CD4-positive, alpha-beta T cell (primary cell): ENCODE data around the gene GFOD2. TPM values are rescaled to one million over a fixed set of nuclear protein-coding genes. Genes with fewer than 3 reads are reported as not detected.

Experiments used
- ATAC-seq: fragments of 200-7000 bp; cut with Tn5 transposase; one replicate; pipeline ENCODE4 v1.10.0; 2022; ENCODE audit warnings: mild to moderate bottlenecking; ENCODE audit not compliant: poor library complexity
- CTCF ChIA-PET: fragments of 350-600 bp; sonication (Branson Sonifier 250); formaldehyde crosslinking; loops from one replicate; lab custom pipeline; 2021; ENCODE audit warnings: antibody characterized with exemption, inconsistent platforms; lab: Charles Lee
- POLR2A ChIA-PET: fragments of 350-600 bp; sonication (Branson Sonifier 250); formaldehyde crosslinking; loops from one replicate; lab custom pipeline; 2021; ENCODE audit warnings: antibody characterized with exemption, inconsistent platforms; lab: Charles Lee
- DNase-seq, 14 experiments: peaks; one replicate each; pipeline ENCODE4 v3.0.0-alpha.2; 2013 to 2020; ENCODE audit warnings: mixed read lengths in 2 of 14
- H3K27ac ChIP-seq, 2 donors: one replicate each; pipeline versions ENCODE4 v1.5.1 to v1.7.0; 2013; ENCODE audit warnings: low read length in 2 of 2, low read depth in 1 of 2, mild to moderate bottlenecking in 1 of 2
- H3K27me3 ChIP-seq, 2 experiments: 1 replicate in 1 of 2; 2 replicates in 1 of 2; pipeline versions ENCODE4 v1.6.1 to v1.7.0; 2013; ENCODE audit warnings: low read length in 2 of 2, control low read depth in 1 of 2, mild to moderate bottlenecking in 1 of 2, moderate library complexity in 1 of 2; ENCODE audit not compliant: insufficient read depth in 2 of 2, control insufficient read depth in 1 of 2
- H3K36me3 ChIP-seq: one replicate; pipeline ENCODE4 v1.6.1; 2013; ENCODE audit warnings: low read length, control low read depth; ENCODE audit not compliant: insufficient read depth
- H3K4me1 ChIP-seq: one replicate; pipeline ENCODE4 v1.6.1; 2013; ENCODE audit warnings: low read length, control low read depth; ENCODE audit not compliant: insufficient read depth
- H3K4me3 ChIP-seq: one replicate; pipeline ENCODE4 v1.5.1; 2013; ENCODE audit warnings: mild to moderate bottlenecking, low read length, moderate library complexity
- H3K9me3 ChIP-seq, 2 experiments: 1 replicate in 1 of 2; 2 replicates in 1 of 2; pipeline versions ENCODE4 v1.6.1 to v1.7.0; 2013; ENCODE audit warnings: low read length in 2 of 2, mild to moderate bottlenecking in 2 of 2, control low read depth in 1 of 2, moderate library complexity in 1 of 2; ENCODE audit not compliant: control insufficient read depth in 1 of 2, insufficient read depth in 1 of 2
- H3K27ac Mint-ChIP-seq: one replicate; pipeline ENCODE4 v1.8.0; 2020; ENCODE audit warnings: mixed read lengths
- H3K27me3 Mint-ChIP-seq: one replicate; pipeline ENCODE4 v1.8.0; 2021; ENCODE audit warnings: mixed read lengths
- H3K36me3 Mint-ChIP-seq: one replicate; pipeline ENCODE4 v1.8.0; 2021; ENCODE audit warnings: low read depth, mixed read lengths
- H3K4me1 Mint-ChIP-seq: one replicate; pipeline ENCODE4 v1.8.0; 2021; ENCODE audit warnings: low read depth, mixed read lengths
- H3K4me3 Mint-ChIP-seq: one replicate; pipeline ENCODE4 v1.8.0; 2020; ENCODE audit warnings: mild to moderate bottlenecking, mixed read lengths
- H3K9me3 Mint-ChIP-seq: one replicate; pipeline ENCODE4 v1.8.0; 2020; ENCODE audit warnings: mixed read lengths
- intact Hi-C, 2 experiments: fragments of 100-400 bp; cut with DNase I in 1 of 2; cut with micrococcal nuclease in 1 of 2; formaldehyde crosslinking; loops; one replicate each; pipeline versions ENCODE4 v1.15.1 to v1.9.0; 2023 to 2025; cut with DNase I, micrococcal nuclease
- total RNA-seq, 174 experiments: library from RNA in 2 of 174; stranded (reverse) in 2 of 174; gene quantifications; one replicate each; pipeline ENCODE4 v1.2.3 and lab custom pipeline; 2021 to 2026
- TF ChIP-seq, protein P1 (sequence below): fragments of 200-600 bp; IDR thresholded peaks from one replicate; pipeline ENCODE4 v1.8.0; 2022; ENCODE audit warnings: antibody characterized with exemption, mild to moderate bottlenecking

The GFOD2 gene
- total RNA-seq, 2 experiments from 2014 or later, result 2.8 to 3.7 TPM

DNA sequence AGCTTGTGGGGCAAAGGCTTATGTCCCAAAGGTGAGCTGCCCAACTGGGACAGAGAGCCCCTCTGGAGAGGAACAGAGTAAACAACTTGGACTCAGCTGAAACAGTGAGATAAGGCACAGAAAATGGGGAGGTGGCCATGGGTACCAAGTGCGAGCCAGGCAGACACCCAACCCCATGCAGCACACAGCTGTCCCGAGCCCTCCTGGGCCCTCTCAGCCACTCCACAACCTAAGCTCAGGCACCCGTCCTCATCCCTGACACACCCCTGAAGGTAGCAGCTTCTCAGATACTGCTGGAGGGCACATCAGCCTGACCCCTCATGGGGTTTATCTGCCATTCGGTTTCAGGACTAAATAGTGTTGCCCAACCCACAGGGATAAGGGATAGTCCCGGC is 4.8 kb upstream of the GFOD2 start:
- Histone ChIP-seq H3K4me3 (no peak overlapping the region), H3K4me1 (peaks cover 10% of the 10 kb centered on the region), H3K27ac (no peak overlapping the region), H3K36me3 (peaks cover 36% of the 10 kb centered on the region), H3K27me3 (no peaks in the 10 kb centered on the region), H3K9me3 (no peaks in the 10 kb centered on the region)
- POLR2A ChIA-PET, result no interaction called here
- Mint-ChIP-seq H3K4me3 (no peak overlapping the region), H3K27me3 (no peaks in the 10 kb centered on the region), H3K27ac (no peak overlapping the region), H3K4me1 (peaks cover 22% of the 10 kb centered on the region), H3K36me3 (peaks cover 37% of the 10 kb centered on the region), H3K9me3 (no peaks in the 10 kb centered on the region)
- ATAC-seq, result no peak
- TF ChIP-seq, protein P1, sequence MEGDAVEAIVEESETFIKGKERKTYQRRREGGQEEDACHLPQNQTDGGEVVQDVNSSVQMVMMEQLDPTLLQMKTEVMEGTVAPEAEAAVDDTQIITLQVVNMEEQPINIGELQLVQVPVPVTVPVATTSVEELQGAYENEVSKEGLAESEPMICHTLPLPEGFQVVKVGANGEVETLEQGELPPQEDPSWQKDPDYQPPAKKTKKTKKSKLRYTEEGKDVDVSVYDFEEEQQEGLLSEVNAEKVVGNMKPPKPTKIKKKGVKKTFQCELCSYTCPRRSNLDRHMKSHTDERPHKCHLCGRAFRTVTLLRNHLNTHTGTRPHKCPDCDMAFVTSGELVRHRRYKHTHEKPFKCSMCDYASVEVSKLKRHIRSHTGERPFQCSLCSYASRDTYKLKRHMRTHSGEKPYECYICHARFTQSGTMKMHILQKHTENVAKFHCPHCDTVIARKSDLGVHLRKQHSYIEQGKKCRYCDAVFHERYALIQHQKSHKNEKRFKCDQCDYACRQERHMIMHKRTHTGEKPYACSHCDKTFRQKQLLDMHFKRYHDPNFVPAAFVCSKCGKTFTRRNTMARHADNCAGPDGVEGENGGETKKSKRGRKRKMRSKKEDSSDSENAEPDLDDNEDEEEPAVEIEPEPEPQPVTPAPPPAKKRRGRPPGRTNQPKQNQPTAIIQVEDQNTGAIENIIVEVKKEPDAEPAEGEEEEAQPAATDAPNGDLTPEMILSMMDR, result no peak
- CTCF ChIA-PET, result no interaction called here
- no peak for DNase-seq
- intact Hi-C loops, result no loop called here

DNA sequence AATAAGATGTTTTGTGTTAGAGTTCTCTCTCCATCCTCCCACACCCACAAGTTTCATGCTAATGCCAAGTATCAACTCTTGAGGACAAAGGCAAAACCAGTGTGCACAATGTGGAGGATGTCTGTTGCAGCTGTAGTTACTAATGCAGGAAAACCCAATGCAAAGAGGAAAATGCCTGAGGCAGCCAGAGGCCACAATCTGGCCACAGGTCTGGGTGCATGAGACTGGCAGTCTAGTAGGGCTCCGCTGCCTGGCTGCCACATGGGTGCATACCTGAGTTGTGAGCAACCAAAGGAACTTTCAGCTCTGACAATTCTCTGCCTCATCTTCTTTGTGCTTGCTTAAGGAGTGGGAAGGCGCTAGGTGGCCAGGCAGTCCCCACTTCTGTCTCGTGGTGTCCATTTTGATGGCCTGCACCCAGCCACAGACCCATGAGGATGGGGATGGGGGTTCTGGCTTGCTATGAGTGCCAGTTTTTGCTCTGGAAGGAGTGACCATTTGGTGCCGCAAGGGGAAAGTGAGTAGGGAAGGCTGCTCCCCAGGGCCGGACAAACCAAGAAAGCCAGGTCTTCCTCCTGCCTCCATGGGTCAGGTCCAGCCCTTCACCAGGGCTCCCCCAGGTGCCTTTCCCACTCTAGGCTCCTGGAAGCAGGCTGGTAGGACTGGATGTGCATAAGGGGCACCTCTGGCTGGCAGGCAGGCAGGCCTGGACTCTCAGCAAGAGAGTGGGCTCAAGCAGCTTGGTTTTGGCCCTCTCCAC is 4.2 kb upstream of the GFOD2 start:
- Mint-ChIP-seq H3K9me3 (no peaks in the 10 kb centered on the region), H3K4me1 (peaks cover 28% of the 10 kb centered on the region), H3K36me3 (peaks cover 33% of the 10 kb centered on the region), H3K27me3 (no peaks in the 10 kb centered on the region), H3K27ac (no peak overlapping the region), H3K4me3 (no peak overlapping the region)
- TF ChIP-seq, protein P1, result no peak
- no peaks in the 10 kb centered on the region for H3K9me3 ChIP-seq
- peaks cover 16% of the 10 kb centered on the region for H3K4me1 ChIP-seq
- H3K27ac ChIP-seq, result no peak overlapping the region
- no peaks in the 10 kb centered on the region for H3K27me3 ChIP-seq
- intact Hi-C loops, result no loop called here
- no peak for ATAC-seq
- no peak overlapping the region for H3K4me3 ChIP-seq
- ChIA-PET POLR2A (no interaction called here), CTCF (no interaction called here)
- peaks cover 30% of the 10 kb centered on the region for H3K36me3 ChIP-seq
- no peak for DNase-seq

DNA sequence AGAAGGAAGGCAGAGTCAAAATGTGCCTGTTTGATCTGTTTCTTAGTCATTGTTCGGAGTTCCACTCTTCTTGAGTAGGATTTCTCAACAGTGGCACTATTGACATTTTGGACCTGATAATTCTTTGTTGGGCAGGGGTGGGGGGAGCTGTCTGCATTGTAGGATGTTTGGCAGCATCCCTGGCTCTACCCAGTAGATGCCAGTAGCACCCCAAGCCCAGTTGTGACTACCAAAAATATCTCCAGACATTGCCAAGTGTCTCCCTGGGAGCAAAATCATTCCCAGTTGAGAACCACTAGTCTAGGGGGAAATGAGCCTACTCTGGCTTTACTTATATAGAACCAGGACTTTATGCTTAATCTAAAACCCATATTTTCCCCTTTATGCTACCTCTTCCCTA is 1.1 kb upstream of the GFOD2 start:
- H3K9me3 ChIP-seq, result no peaks in the 10 kb centered on the region
- H3K4me3 Mint-ChIP-seq, result peak overlapping the region; percentile 97
- TF ChIP-seq, protein P1, result no peak
- peak overlapping the region; percentile 76 for H3K4me3 ChIP-seq
- CTCF ChIA-PET, result interaction anchor here (1.2 kb wide), 1 partner anchor 239 kb away, joined by 4 read pairs; the partner anchor contains the start of gene ATP6V0D1
- no peaks in the 10 kb centered on the region for H3K27me3 ChIP-seq
- peaks cover 42% of the 10 kb centered on the region for H3K4me1 Mint-ChIP-seq
- H3K4me1 ChIP-seq, result peaks cover 26% of the 10 kb centered on the region
- intact Hi-C loops, result loop anchor here in 1 of 2 experiments (2.0 kb wide), 1 partner anchor 85 kb away; no protein-coding TSS in a partner anchor
- no peaks in the 10 kb centered on the region for H3K27me3 Mint-ChIP-seq
- H3K9me3 Mint-ChIP-seq, result no peaks in the 10 kb centered on the region
- peak overlapping the region; percentile 93 for H3K27ac Mint-ChIP-seq
- peaks cover 20% of the 10 kb centered on the region for H3K36me3 Mint-ChIP-seq
- ATAC-seq (no peak), DNase-seq (no peak)
- H3K27ac ChIP-seq, result peak overlapping the region; percentile 81 to 93
- POLR2A ChIA-PET, result interaction anchor here (1.6 to 1.7 kb wide), 2 partner anchors 86 to 114 kb away, joined by 5 to 18 read pairs; partner anchors contain the start of genes RANBP10 and TSNAXIP1
- H3K36me3 ChIP-seq, result peaks cover 8% of the 10 kb centered on the region
